IMR-90 (cell line): ENCODE data around the gene MINK1. TPM values are rescaled to one million over a fixed set of nuclear protein-coding genes. Genes with fewer than 3 reads are reported as not detected.

Source experiments
- ATAC-seq: fragments of 200-7000 bp; cut with Tn5 transposase; 2 replicates; pipeline ENCODE4 v1.9.1; 2020; ENCODE audit warnings: low read depth, mild to moderate bottlenecking, moderate library complexity
- BruUV-seq: library from RNA; stranded (reverse); fragments of 400-500 nt; replicated peaks from 2 replicates; lab custom pipeline; 2021; lab: Mats Ljungman, UMichigan
- CTCF ChIA-PET: fragments of 300-600 bp; formaldehyde crosslinking; extraction: SDS; loops from one replicate; lab custom pipeline; 2021; ENCODE audit warnings: antibody characterized with exemption; lab: Yijun Ruan, JAX
- POLR2A ChIA-PET: fragments of 300-600 bp; sonication (Branson Sonifier 250); formaldehyde crosslinking; loops from one replicate; lab custom pipeline; 2022; ENCODE audit warnings: antibody characterized with exemption; ENCODE audit not compliant: unreplicated experiment; lab: Charles Lee
- DNase-seq: peaks from one replicate; pipeline ENCODE4 v3.0.0; 2013
- H2AFZ ChIP-seq: replicated peaks from 2 replicates; pipeline ENCODE3; 2013; ENCODE audit warnings: low read length, mild to moderate bottlenecking; ENCODE audit not compliant: poor library complexity
- H2AK5ac ChIP-seq: 2 replicates; pipeline ENCODE4 v1.6.1; 2013; ENCODE audit warnings: low read depth, low read length, inconsistent platforms
- H2AK9ac ChIP-seq: replicated peaks from 2 replicates; pipeline ENCODE3; 2013; ENCODE audit warnings: mild to moderate bottlenecking, low read depth, low read length, moderate library complexity; ENCODE audit not compliant: poor library complexity
- H2BK120ac ChIP-seq: 2 replicates; pipeline ENCODE4 v1.6.1; 2013; ENCODE audit warnings: low read depth, low read length, inconsistent platforms
- H2BK15ac ChIP-seq: 3 replicates; pipeline ENCODE4 v1.6.1; 2013; ENCODE audit warnings: low read depth, low read length, inconsistent platforms
- H2BK20ac ChIP-seq: 2 replicates; pipeline ENCODE4 v1.6.1; 2013; ENCODE audit warnings: low read depth, mild to moderate bottlenecking, inconsistent platforms, low read length, moderate library complexity
- H2BK5ac ChIP-seq: 2 replicates; pipeline ENCODE4 v1.6.1; 2013; ENCODE audit warnings: mild to moderate bottlenecking, low read depth, low read length, inconsistent platforms; ENCODE audit not compliant: poor library complexity, severe bottlenecking
- H3K14ac ChIP-seq: replicated peaks from 2 replicates; pipeline ENCODE4 v1.6.1; 2013; ENCODE audit warnings: low read depth, low read length, inconsistent platforms
- H3K18ac ChIP-seq: 2 replicates; pipeline ENCODE4 v1.6.1; 2013; ENCODE audit warnings: low read depth, low read length, control low read depth
- H3K23ac ChIP-seq: 2 replicates; pipeline ENCODE4 v1.6.1; 2013; ENCODE audit warnings: low read depth, low read length, inconsistent platforms
- H3K27ac ChIP-seq: 2 replicates; pipeline ENCODE4 v1.5.1; 2013; ENCODE audit warnings: mild to moderate bottlenecking, control low read depth, low read length; ENCODE audit not compliant: insufficient read depth
- H3K27me3 ChIP-seq: 2 replicates; pipeline ENCODE4 v1.6.1; 2013; ENCODE audit warnings: low read length; ENCODE audit not compliant: control insufficient read depth, insufficient read depth
- H3K36me3 ChIP-seq: 2 replicates; pipeline ENCODE4 v1.6.1; 2013; ENCODE audit warnings: low read length, mixed read lengths; ENCODE audit not compliant: control insufficient read depth, insufficient read depth
- H3K4ac ChIP-seq: 2 replicates; pipeline ENCODE4 v1.6.1; 2013; ENCODE audit warnings: low read depth, low read length, inconsistent platforms
- H3K4me1 ChIP-seq: 2 replicates; pipeline ENCODE4 v1.6.1; 2013; ENCODE audit warnings: low read length, mixed read lengths; ENCODE audit not compliant: control insufficient read depth, insufficient read depth
- H3K4me2 ChIP-seq: 2 replicates; pipeline ENCODE4 v1.6.1; 2013; ENCODE audit warnings: low read depth, mild to moderate bottlenecking, control low read depth, low read length, moderate library complexity
- H3K4me3 ChIP-seq: 2 replicates; pipeline ENCODE4 v1.5.1; 2013; ENCODE audit warnings: low read depth, mild to moderate bottlenecking, control low read depth, low read length, moderate library complexity; ENCODE audit not compliant: insufficient read depth
- H3K56ac ChIP-seq: 2 replicates; pipeline ENCODE4 v1.6.1; 2013; ENCODE audit warnings: low read length, inconsistent platforms; ENCODE audit not compliant: insufficient read depth; ENCODE audit errors: extremely low read depth
- H3K79me1 ChIP-seq, 2 experiments: 2 replicates each; pipeline ENCODE4 v1.6.1; 2013; ENCODE audit warnings: low read length in 2 of 2, inconsistent platforms in 1 of 2, low read depth in 1 of 2
- H3K9ac ChIP-seq: 2 replicates; pipeline ENCODE4 v1.6.1; 2013; ENCODE audit warnings: low read depth, low read length, control low read depth
- H3K9me1 ChIP-seq: 2 replicates; pipeline ENCODE4 v1.6.1; 2013; ENCODE audit warnings: low read length, inconsistent platforms; ENCODE audit not compliant: insufficient read depth
- H3K9me3 ChIP-seq: 2 replicates; pipeline ENCODE4 v1.6.1; 2013; ENCODE audit warnings: low read length; ENCODE audit not compliant: control insufficient read depth, insufficient read depth
- H4K20me1 ChIP-seq: 2 replicates; pipeline ENCODE4 v1.6.1; 2013; ENCODE audit warnings: low read length, inconsistent platforms; ENCODE audit not compliant: insufficient read depth
- H4K5ac ChIP-seq: 2 replicates; pipeline ENCODE4 v1.6.1; 2013; ENCODE audit warnings: mild to moderate bottlenecking, low read depth, low read length, control low read depth
- H4K8ac ChIP-seq, 2 experiments: 2 replicates each; pipeline ENCODE4 v1.6.1; 2013; ENCODE audit warnings: low read depth in 2 of 2, low read length in 2 of 2, control low read depth in 1 of 2, inconsistent platforms in 1 of 2
- H4K91ac ChIP-seq: 2 replicates; pipeline ENCODE4 v1.6.1; 2013; ENCODE audit warnings: low read depth, low read length, inconsistent platforms; ENCODE audit not compliant: insufficient read depth
- CHD1 ChIP-seq: IDR thresholded peaks from 2 replicates; pipeline ENCODE4 v1.6.1; 2012; ENCODE audit warnings: low read depth, low read length, improper control_type of control experiment
- FOS ChIP-seq: fragments of 150-350 bp; IDR thresholded peaks from 2 replicates; pipeline ENCODE4 v1.6.1; 2016; ENCODE audit warnings: low read depth, low read length
- MAFK ChIP-seq: IDR thresholded peaks from 2 replicates; pipeline ENCODE4 v1.6.1; 2012; ENCODE audit warnings: low read depth, low read length, improper control_type of control experiment
- POLR2A ChIP-seq: IDR thresholded peaks from 2 replicates; pipeline ENCODE4 v1.6.1; 2012; ENCODE audit warnings: mild to moderate bottlenecking, low read depth, low read length
- SMC3 ChIP-seq: fragments of 150-350 bp; IDR thresholded peaks from 2 replicates; pipeline ENCODE4 v1.6.1; 2016; ENCODE audit warnings: low read depth, mild to moderate bottlenecking, antibody characterized with exemption, low read length, moderate library complexity
- WGBS, 2 experiments: methylation state at CpG; one replicate each; pipeline versions ENCODE4 v1.1.5 to v1.1.7; 2013; ENCODE audit warnings: missing lambda C conversion rate in 2 of 2; ENCODE audit not compliant: insufficient read length in 1 of 2; ENCODE audit errors: extremely low coverage in 2 of 2; 5-methylcytosine and 5-hydroxymethylcytosine counted together
- dilution Hi-C: fragments of 300-500 bp; cut with HindIII; formaldehyde crosslinking; loops from one replicate; pipeline ENCODE4 v1.14.3; 2018; ENCODE audit warnings: low sequenced_read_pairs; ENCODE audit not compliant: unreplicated experiment
- in situ Hi-C: fragments of 300-500 bp; cut with MboI; formaldehyde crosslinking; loops from 3 replicates; pipeline ENCODE4 v1.14.3; 2019; ENCODE audit warnings: low sequenced_read_pairs, inconsistent platforms, mixed read lengths
- intact Hi-C: fragments of 100-400 bp; cut with micrococcal nuclease; formaldehyde crosslinking; loops from 2 replicates; pipeline ENCODE4 v1.10.0; 2022
- polyA plus RNA-seq, 3 experiments: library from polyadenylated mRNA; depleted of rRNA; stranded (reverse); fragments of >200 nt; gene quantifications; 2 replicates each; pipeline ENCODE4 v1.2.3, GENCODE V29; 2012; ENCODE audit warnings: low replicate concordance in 1 of 3
- total RNA-seq: library from RNA; depleted of rRNA; stranded (reverse); fragments of >200 nt; gene quantifications from 2 replicates; pipeline ENCODE4 v1.2.3, GENCODE V29; 2012
- TF ChIP-seq, protein P1 (sequence below): fragments of 150-350 bp; IDR thresholded peaks from 2 replicates; pipeline ENCODE4 v1.6.1; 2017; ENCODE audit warnings: mild to moderate bottlenecking, antibody characterized with exemption, low read length, low read depth

Gene MINK1
- total and polyA plus RNA-seq, 2 of the 4 experiments (the other 2 are of a cell fraction) = 12.2 to 40.9 TPM

DNA sequence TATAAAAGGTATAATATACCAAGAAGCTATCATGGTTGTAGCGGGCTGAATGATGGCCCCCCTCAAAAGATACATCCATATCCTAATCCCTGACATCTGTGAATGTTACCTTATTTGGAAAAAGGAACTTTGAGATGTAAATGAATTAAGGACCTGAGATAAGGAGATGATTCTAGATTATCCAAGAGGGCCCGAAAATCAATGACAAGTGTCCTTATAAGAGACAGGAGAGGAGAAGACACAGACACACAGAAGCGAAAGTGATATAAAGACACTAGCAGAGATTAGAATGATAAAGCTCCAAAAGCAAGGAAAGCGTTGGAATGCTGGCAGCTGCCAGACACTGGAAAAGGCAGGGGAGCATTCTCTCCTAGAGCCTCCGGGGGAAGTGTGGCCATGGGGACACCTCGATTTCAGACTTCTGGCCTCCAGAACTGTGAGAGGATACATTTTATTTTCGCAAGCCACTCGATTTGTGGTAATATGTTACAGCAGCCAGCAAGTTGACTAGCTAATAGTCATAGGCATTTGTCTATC lies 86.4 kb downstream of the MINK1 start:
- peak; percentile 54 for ATAC-seq

More for the DNA sequence above, 86.4 kb downstream of the MINK1 start:
- H4K91ac ChIP-seq = no peak overlapping the region
- H2AFZ ChIP-seq = peak overlapping the region; percentile 63
- no peak overlapping the region for H4K8ac ChIP-seq
- no peak for DNase-seq
- H2BK5ac ChIP-seq = no peak overlapping the region
- no peak overlapping the region for H2AK5ac ChIP-seq
- H2BK20ac ChIP-seq = no peak overlapping the region
- ChIA-PET POLR2A (interaction anchor here (1.0 kb wide), 1 partner anchor 11 kb away, joined by 3 read pairs; no protein-coding TSS in a partner anchor), CTCF (interaction anchor here (0.9 to 1.9 kb wide), 2 partner anchors 10 to 106 kb away, joined by 3 to 15 read pairs; no protein-coding TSS in a partner anchor)
- H3K9ac ChIP-seq = no peak overlapping the region
- no peaks in the 10 kb centered on the region for H3K27me3 ChIP-seq
- H3K79me1 ChIP-seq = no peaks in the 10 kb centered on the region
- no peak overlapping the region for H3K27ac ChIP-seq
- dilution Hi-C loops = no loop called here
- TF ChIP-seq SMC3 = no peak
- TF ChIP-seq FOS = no peak
- no peak for TF ChIP-seq POLR2A
- TF ChIP-seq CHD1 = no peak
- no peak for TF ChIP-seq MAFK
- TF ChIP-seq, protein P1, sequence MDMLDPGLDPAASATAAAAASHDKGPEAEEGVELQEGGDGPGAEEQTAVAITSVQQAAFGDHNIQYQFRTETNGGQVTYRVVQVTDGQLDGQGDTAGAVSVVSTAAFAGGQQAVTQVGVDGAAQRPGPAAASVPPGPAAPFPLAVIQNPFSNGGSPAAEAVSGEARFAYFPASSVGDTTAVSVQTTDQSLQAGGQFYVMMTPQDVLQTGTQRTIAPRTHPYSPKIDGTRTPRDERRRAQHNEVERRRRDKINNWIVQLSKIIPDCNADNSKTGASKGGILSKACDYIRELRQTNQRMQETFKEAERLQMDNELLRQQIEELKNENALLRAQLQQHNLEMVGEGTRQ = no peak
- no peak overlapping the region for H4K5ac ChIP-seq
- H3K4me1 ChIP-seq = 0 out of 2 replicates have a peak, but pooled peaks cover 2% of the 10 kb centered on the region
- no peak overlapping the region for H2BK120ac ChIP-seq
- no peak overlapping the region for H3K18ac ChIP-seq
- no peaks in the 10 kb centered on the region for H3K36me3 ChIP-seq
- no peak overlapping the region for H3K4ac ChIP-seq
- intact Hi-C loops = no loop called here
- H3K56ac ChIP-seq = no peak overlapping the region
- H4K20me1 ChIP-seq = no peaks in the 10 kb centered on the region
- H3K9me1 ChIP-seq = no peaks in the 10 kb centered on the region
- H2AK9ac ChIP-seq = no peak overlapping the region
- in situ Hi-C loops = loop anchor here (10.0 kb wide), 1 partner anchor 135 kb away; no protein-coding TSS in a partner anchor
- BruUV-seq = no TSS peak
- no peak overlapping the region for H2BK15ac ChIP-seq
- H3K23ac ChIP-seq = no peak overlapping the region
- WGBS, 2 experiments = 86% methylated on average over 1 of the region's 8 CpGs; no CpG with 5 or more reads in 1 of the 2 experiments
- no peak overlapping the region for H3K4me2 ChIP-seq
- no peak overlapping the region for H3K14ac ChIP-seq
- no peaks in the 10 kb centered on the region for H3K9me3 ChIP-seq
- no peak overlapping the region for H3K4me3 ChIP-seq
